ENCODE measurements around the gene GDNF. TPM values are rescaled to one million over a fixed set of nuclear protein-coding genes. Genes with fewer than 3 reads are reported as not detected.

The GDNF gene
- total and polyA plus RNA-seq, 2 donors, result 0.07 to 0.24 TPM

DNA sequence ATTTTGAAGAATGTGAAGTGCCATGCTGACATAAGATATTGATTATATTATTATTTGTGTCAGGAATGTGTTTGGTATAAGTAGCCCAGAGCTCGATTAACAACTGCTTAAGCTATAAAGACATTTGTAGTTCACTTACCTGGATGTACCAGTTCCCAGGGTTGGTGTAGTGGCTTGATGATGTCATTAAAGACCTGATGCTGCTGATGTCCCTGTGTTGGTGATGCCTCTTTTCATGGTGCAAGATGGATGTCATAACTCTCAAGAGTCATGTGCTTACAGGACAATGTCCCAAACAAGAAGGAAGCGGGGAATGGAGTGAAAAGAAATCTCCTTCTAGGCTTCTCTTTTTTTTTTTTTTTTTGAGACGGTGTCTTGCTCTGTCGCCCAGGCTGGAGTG lies 11.5 kb upstream of the GDNF start:
- peaks cover 2 to 6% of the 10 kb centered on the region in 2 donors for H3K27me3 ChIP-seq (ENCODE audit: control insufficient read depth in 2 of 2, insufficient read depth in 1 of 2, low read length in 1 of 2)
- no peaks in the 10 kb centered on the region for H3K9me3 ChIP-seq (ENCODE audit: control insufficient read depth in 2 of 2, insufficient read depth in 1 of 2, low read length in 1 of 2)
- 95% methylated on average over 4 of the region's 4 CpGs for WGBS
- H3K36me3 ChIP-seq (ENCODE audit: control insufficient read depth in 2 of 2, insufficient read depth in 2 of 2, low read length in 1 of 2), result no peaks in the 10 kb centered on the region
- no peak overlapping the region for H3K4me3 ChIP-seq (ENCODE audit: low read length in 2 of 2)
- H3K4me1 ChIP-seq (ENCODE audit: control insufficient read depth in 2 of 2, insufficient read depth in 2 of 2, low read length in 2 of 2), result no peaks in the 10 kb centered on the region
- H3K27ac ChIP-seq (ENCODE audit: low read depth in 1 of 2, low read length in 1 of 2), result no peak overlapping the region
- no peak for DNase-seq (ENCODE audit: low read depth in 6 of 9, low spot score in 9 of 9)

DNA sequence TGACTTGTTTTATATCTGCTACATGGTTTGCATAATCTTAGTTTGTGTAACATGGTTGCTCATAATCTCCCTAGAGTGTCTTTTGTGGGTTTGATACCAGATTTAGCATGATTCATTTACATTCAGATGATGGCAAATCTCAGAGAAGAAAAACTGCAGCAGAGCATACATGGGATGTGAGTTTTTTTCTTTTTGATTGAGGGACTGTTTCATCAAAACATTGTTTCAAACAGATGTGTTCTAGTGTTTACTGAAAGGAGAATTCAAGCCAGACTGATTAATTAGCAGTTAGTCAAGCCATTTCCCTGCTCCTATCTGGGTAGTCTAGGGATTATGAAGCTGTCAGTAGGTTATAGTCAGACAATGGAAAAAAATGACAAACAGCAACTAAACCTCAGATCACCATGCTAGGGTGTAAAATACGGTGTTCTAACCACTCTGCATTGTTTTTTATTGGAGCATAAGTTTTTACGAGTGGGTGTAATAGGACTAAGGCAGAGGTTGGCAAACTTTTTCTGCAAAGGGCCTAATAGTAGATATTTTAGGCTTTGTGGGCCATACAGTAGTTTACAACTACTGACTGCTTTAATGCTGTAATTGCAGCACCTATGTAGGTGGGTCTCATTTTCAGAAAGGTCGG lies 10.5 kb upstream of the GDNF start:
- Histone ChIP-seq H3K4me1 (ENCODE audit: control insufficient read depth in 2 of 2, insufficient read depth in 2 of 2, low read length in 2 of 2) (no peaks in the 10 kb centered on the region), H3K4me3 (ENCODE audit: low read length in 2 of 2) (no peak overlapping the region), H3K27ac (ENCODE audit: low read depth in 1 of 2, low read length in 1 of 2) (no peak overlapping the region), H3K9me3 (ENCODE audit: control insufficient read depth in 2 of 2, insufficient read depth in 1 of 2, low read length in 1 of 2) (no peaks in the 10 kb centered on the region), H3K27me3 (ENCODE audit: control insufficient read depth in 2 of 2, insufficient read depth in 1 of 2, low read length in 1 of 2) (peaks cover 2 to 7% of the 10 kb centered on the region in 2 donors), H3K36me3 (ENCODE audit: control insufficient read depth in 2 of 2, insufficient read depth in 2 of 2, low read length in 1 of 2) (no peaks in the 10 kb centered on the region)
- WGBS, result 83% methylated on average over 3 of the region's 3 CpGs
- no peak for DNase-seq (ENCODE audit: low read depth in 6 of 9, low spot score in 9 of 9)

- no peak overlapping the region for H3K27ac ChIP-seq (ENCODE audit: low read depth in 1 of 2, low read length in 1 of 2)
- no peak for DNase-seq (ENCODE audit: low read depth in 6 of 9, low spot score in 9 of 9)
- no peaks in the 10 kb centered on the region for H3K9me3 ChIP-seq (ENCODE audit: control insufficient read depth in 2 of 2, insufficient read depth in 1 of 2, low read length in 1 of 2)
- H3K4me1 ChIP-seq (ENCODE audit: control insufficient read depth in 2 of 2, insufficient read depth in 2 of 2, low read length in 2 of 2), result no peaks in the 10 kb centered on the region
- H3K27me3 ChIP-seq (ENCODE audit: control insufficient read depth in 2 of 2, insufficient read depth in 1 of 2, low read length in 1 of 2), result peaks cover 2 to 11% of the 10 kb centered on the region in 2 donors
- H3K4me3 ChIP-seq (ENCODE audit: low read length in 2 of 2), result no peak overlapping the region
- H3K36me3 ChIP-seq (ENCODE audit: control insufficient read depth in 2 of 2, insufficient read depth in 2 of 2, low read length in 1 of 2), result no peaks in the 10 kb centered on the region
- 89% methylated on average over 4 of the region's 4 CpGs for WGBS
Observed at GRCh38 chr5:37849641-37850040, 9.8 kb upstream of the GDNF start.

- no peak overlapping the region for H3K4me3 ChIP-seq (ENCODE audit: low read length in 2 of 2)
- no peaks in the 10 kb centered on the region for H3K36me3 ChIP-seq (ENCODE audit: control insufficient read depth in 2 of 2, insufficient read depth in 2 of 2, low read length in 1 of 2)
- H3K27me3 ChIP-seq (ENCODE audit: control insufficient read depth in 2 of 2, insufficient read depth in 1 of 2, low read length in 1 of 2), result peaks cover 2 to 22% of the 10 kb centered on the region in 2 donors
- no peak for DNase-seq (ENCODE audit: low read depth in 6 of 9, low spot score in 9 of 9)
- H3K9me3 ChIP-seq (ENCODE audit: control insufficient read depth in 2 of 2, insufficient read depth in 1 of 2, low read length in 1 of 2), result no peaks in the 10 kb centered on the region
- H3K4me1 ChIP-seq (ENCODE audit: control insufficient read depth in 2 of 2, insufficient read depth in 2 of 2, low read length in 2 of 2), result no peaks in the 10 kb centered on the region
- no peak overlapping the region for H3K27ac ChIP-seq (ENCODE audit: low read depth in 1 of 2, low read length in 1 of 2)
- 81% methylated on average over 3 of the region's 3 CpGs for WGBS
Observed at GRCh38 chr5:37847978-37848425, 8.2 kb upstream of the GDNF start.

DNA sequence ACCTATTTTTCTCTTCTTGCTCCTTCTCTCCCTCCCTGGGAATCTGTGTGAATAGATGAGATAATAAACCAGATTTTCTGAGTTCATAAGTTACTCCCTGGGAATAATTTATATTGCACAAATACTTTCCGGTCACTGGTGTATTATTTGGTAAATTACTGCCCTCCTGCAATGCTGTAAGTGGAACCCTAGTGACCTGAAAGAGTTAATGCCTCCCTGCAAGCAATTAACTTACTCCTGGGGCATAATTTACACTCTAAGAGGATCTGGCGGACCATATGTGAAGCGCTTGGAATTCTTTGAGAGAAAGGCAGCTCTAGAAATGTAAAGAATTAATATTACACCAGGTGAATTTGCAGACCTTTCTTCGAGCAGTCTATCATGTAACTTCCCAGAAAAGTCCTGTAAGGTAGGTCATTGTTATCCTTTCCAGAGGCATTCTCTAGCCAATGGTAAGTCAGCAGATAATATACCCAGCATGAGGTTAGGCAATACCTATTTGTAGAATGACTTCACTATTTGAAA lies 7.0 kb upstream of the GDNF start:
- no peaks in the 10 kb centered on the region for H3K36me3 ChIP-seq (ENCODE audit: control insufficient read depth in 2 of 2, insufficient read depth in 2 of 2, low read length in 1 of 2)
- H3K27me3 ChIP-seq (ENCODE audit: control insufficient read depth in 2 of 2, insufficient read depth in 1 of 2, low read length in 1 of 2), result peaks cover 8 to 34% of the 10 kb centered on the region in 2 donors
- H3K4me1 ChIP-seq (ENCODE audit: control insufficient read depth in 2 of 2, insufficient read depth in 2 of 2, low read length in 2 of 2), result no peaks in the 10 kb centered on the region
- no peak overlapping the region for H3K27ac ChIP-seq (ENCODE audit: low read depth in 1 of 2, low read length in 1 of 2)
- no peak overlapping the region for H3K4me3 ChIP-seq (ENCODE audit: low read length in 2 of 2)
- WGBS, result 94% methylated on average over 4 of the region's 4 CpGs
- no peak for DNase-seq (ENCODE audit: low read depth in 6 of 9, low spot score in 9 of 9)
- H3K9me3 ChIP-seq (ENCODE audit: control insufficient read depth in 2 of 2, insufficient read depth in 1 of 2, low read length in 1 of 2), result no peaks in the 10 kb centered on the region

DNA sequence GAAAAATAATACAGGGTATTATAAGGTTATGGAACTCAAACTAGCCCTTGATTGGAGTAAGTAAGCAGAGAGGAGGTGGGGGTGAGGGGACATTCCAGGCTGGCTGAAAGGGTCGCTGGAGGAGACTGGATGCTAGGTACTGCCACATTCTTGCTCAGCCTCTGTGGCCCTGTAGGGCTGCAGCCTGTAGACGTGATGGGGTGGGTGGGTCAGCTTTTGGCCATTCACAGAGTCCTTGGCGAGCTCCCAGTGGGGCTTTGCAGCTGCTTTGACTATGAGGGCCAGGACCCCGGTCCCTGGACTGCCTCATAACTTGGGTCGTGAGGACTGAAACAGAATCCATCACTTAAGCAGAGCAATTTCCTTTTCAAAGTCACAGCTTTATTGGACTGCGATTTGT lies 4.2 kb upstream of the GDNF start:
- 39% methylated on average over 6 of the region's 6 CpGs for WGBS
- H3K4me1 ChIP-seq (ENCODE audit: control insufficient read depth in 2 of 2, insufficient read depth in 2 of 2, low read length in 2 of 2), result no peaks in the 10 kb centered on the region
- no peaks in the 10 kb centered on the region for H3K36me3 ChIP-seq (ENCODE audit: control insufficient read depth in 2 of 2, insufficient read depth in 2 of 2, low read length in 1 of 2)
- H3K27me3 ChIP-seq (ENCODE audit: control insufficient read depth in 2 of 2, insufficient read depth in 1 of 2, low read length in 1 of 2), result peaks cover 34 to 62% of the 10 kb centered on the region in 2 donors
- no peak for DNase-seq (ENCODE audit: low read depth in 6 of 9, low spot score in 9 of 9)
- H3K27ac ChIP-seq (ENCODE audit: low read depth in 1 of 2, low read length in 1 of 2), result no peak overlapping the region
- no peaks in the 10 kb centered on the region for H3K9me3 ChIP-seq (ENCODE audit: control insufficient read depth in 2 of 2, insufficient read depth in 1 of 2, low read length in 1 of 2)
- H3K4me3 ChIP-seq (ENCODE audit: low read length in 2 of 2), result no peak overlapping the region

DNA sequence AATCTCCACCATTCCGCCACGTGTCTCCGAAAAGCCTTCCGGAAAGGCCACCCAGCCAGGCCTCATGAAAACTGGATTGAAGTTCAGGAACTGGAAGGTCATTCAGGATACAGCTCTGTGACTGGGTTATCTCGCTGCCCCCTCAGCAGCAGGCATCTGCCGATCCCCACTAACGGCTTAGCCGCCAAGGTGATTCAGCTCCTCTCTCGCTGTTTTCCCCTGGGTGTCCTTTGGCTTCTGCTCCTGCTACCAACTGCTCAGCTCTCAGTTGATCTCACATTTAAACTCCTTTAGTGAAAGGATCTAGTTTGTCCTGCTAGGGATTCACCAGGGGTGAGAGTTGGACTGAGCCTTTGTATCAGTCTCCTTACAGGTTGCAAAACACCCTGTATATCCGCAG lies 2.2 kb upstream of the GDNF start:
- H3K27me3 ChIP-seq (ENCODE audit: control insufficient read depth in 2 of 2, insufficient read depth in 1 of 2, low read length in 1 of 2), result peaks cover 47 to 79% of the 10 kb centered on the region in 2 donors

DNA sequence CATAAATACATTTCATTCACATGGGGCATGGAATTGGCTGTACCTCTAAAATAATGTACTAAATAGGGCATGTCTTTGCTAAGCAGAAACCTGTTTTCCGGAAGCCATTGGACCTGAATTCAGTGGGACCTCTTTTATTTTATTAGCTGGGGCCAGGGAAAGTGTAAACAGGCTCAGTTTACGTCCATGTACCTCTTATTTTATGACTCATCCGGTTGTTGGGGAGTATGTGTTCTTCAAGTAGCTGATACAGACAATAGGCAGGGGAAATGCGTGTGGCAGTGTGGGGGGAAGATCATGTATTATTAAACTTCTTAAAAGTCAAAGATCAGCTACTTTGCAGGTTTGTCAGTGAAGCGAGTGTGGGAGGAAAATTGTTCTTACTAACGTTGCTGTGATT lies 1.4 kb upstream of the GDNF start:
- H3K36me3 ChIP-seq (ENCODE audit: control insufficient read depth in 2 of 2, insufficient read depth in 2 of 2, low read length in 1 of 2), result no peaks in the 10 kb centered on the region
- peaks cover 0 to 13% of the 10 kb centered on the region in 2 donors for H3K4me1 ChIP-seq (ENCODE audit: control insufficient read depth in 2 of 2, insufficient read depth in 2 of 2, low read length in 2 of 2)
- 55% methylated on average over 6 of the region's 6 CpGs for WGBS
- peaks cover 2 to 12% of the 10 kb centered on the region in 2 donors for H3K9me3 ChIP-seq (ENCODE audit: control insufficient read depth in 2 of 2, insufficient read depth in 1 of 2, low read length in 1 of 2)
- H3K27ac ChIP-seq (ENCODE audit: low read depth in 1 of 2, low read length in 1 of 2), result no peak overlapping the region
- no peak for DNase-seq (ENCODE audit: low read depth in 6 of 9, low spot score in 9 of 9)
- no peak overlapping the region for H3K4me3 ChIP-seq (ENCODE audit: low read length in 2 of 2)
- peaks cover 56 to 84% of the 10 kb centered on the region in 2 donors for H3K27me3 ChIP-seq (ENCODE audit: control insufficient read depth in 2 of 2, insufficient read depth in 1 of 2, low read length in 1 of 2)

More for the DNA sequence above, 2.2 kb upstream of the GDNF start:
- Histone ChIP-seq H3K4me3 (ENCODE audit: low read length in 2 of 2) (no peak overlapping the region), H3K4me1 (ENCODE audit: control insufficient read depth in 2 of 2, insufficient read depth in 2 of 2, low read length in 2 of 2) (peaks cover 0 to 8% of the 10 kb centered on the region in 2 donors), H3K36me3 (ENCODE audit: control insufficient read depth in 2 of 2, insufficient read depth in 2 of 2, low read length in 1 of 2) (no peaks in the 10 kb centered on the region), H3K27ac (ENCODE audit: low read depth in 1 of 2, low read length in 1 of 2) (no peak overlapping the region), H3K9me3 (ENCODE audit: control insufficient read depth in 2 of 2, insufficient read depth in 1 of 2, low read length in 1 of 2) (peaks cover 2 to 6% of the 10 kb centered on the region in 2 donors)
- no peak for DNase-seq (ENCODE audit: low read depth in 6 of 9, low spot score in 9 of 9)
- WGBS, result 60% methylated on average over 10 of the region's 10 CpGs

GRCh38 chr5:37840053-37841034 lies 503 bp upstream of the GDNF start:
- Histone ChIP-seq H3K36me3 (ENCODE audit: control insufficient read depth in 2 of 2, insufficient read depth in 2 of 2, low read length in 1 of 2) (no peaks in the 10 kb centered on the region), H3K4me1 (ENCODE audit: control insufficient read depth in 2 of 2, insufficient read depth in 2 of 2, low read length in 2 of 2) (peaks cover 0 to 13% of the 10 kb centered on the region in 2 donors), H3K27me3 (ENCODE audit: control insufficient read depth in 2 of 2, insufficient read depth in 1 of 2, low read length in 1 of 2) (peaks cover 64 to 91% of the 10 kb centered on the region in 2 donors), H3K4me3 (ENCODE audit: low read length in 2 of 2) (no peak overlapping the region), H3K27ac (ENCODE audit: low read depth in 1 of 2, low read length in 1 of 2) (no peak overlapping the region), H3K9me3 (ENCODE audit: control insufficient read depth in 2 of 2, insufficient read depth in 1 of 2, low read length in 1 of 2) (peaks cover 2 to 16% of the 10 kb centered on the region in 2 donors)
- no peak for DNase-seq (ENCODE audit: low read depth in 6 of 9, low spot score in 9 of 9)
- WGBS, result 5% methylated on average over 76 of the region's 76 CpGs
